Ramos (cell line): ENCODE measurements around the gene SYT12.
"Not testable (repeated sequence)": the region's sequence is repeated elsewhere in the genome, so short reads cannot be mapped to it uniquely, and the experiment has no call there.

ENCODE experiments used
- in situ Hi-C: fragments of 300-500 bp; cut with MboI; formaldehyde crosslinking; loops from one replicate; pipeline ENCODE4 v1.14.3; 2022; ENCODE audit warnings: low sequenced_read_pairs; ENCODE audit not compliant: unreplicated experiment

The SYT12 gene

DNA sequence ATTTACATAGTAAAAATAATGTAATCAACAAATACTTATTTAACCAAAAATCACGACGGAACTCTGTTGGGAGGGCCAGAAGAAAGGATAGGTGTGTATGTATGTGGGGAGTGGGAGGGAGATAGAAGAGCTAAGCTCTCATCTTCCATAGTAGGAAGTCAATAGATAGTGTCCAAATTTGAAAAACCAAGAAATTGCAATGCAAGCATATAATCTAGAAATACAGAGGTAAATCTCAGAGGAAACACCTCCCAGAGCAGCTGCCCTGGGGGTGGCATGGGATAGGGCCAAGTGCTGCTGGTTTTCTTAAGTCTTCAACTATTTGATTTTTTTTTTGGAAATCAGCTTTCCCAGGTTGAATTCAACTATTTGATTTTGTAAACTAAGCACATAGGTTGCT, 30.9 kb upstream of the SYT12 start:
- in situ Hi-C loops = no loop called here

DNA sequence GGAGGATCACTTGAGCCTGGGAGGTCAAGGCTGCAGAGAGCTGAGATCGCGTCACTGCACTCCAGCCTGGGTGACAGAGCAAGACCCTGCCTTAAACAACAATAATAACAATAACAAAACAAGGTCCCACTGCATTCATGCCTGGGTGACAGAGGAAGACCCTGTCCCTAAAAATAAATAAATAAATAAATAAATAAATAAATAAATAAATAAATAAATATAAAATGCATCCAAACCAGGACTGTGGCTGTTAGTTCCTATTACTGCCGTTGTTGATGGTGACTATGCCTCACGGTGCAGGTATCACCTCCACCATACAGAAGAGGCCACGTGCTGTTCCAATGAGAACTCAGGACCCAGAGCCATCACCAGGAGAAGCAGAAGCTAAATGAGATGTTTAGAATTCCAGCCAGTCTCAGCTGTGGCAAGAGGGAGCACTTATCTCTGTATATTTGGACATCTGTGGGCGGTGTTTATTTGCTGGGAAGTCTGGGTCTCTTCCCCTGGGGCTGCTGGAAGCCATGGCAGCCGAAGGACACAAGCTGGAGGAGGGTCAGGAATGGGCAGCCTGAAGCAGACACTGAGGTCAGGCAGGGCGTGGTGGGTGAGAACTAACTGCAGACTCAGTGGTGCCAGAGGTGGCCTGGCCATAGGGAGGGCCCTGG, 26.2 kb upstream of the SYT12 start:
- in situ Hi-C loops = no loop called here

DNA sequence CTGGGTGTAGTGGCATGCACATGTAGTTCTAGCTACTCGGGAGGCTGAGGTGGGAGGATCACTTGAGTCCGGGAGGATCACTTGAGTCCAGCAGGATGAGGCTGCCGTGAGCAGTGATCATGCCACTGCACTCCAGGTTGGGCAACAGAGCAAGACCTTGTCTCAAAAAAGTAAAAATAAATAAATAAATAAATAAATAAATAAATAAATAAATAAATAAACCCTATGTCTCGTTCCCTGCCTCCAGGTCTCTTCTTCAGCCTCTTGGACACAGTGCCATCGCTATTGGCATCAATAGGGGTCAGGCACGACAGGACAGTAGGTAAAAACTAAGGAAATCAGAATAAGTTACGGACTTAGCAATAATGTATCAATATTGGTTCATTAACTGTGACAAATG, 23.4 kb upstream of the SYT12 start:
- in situ Hi-C loops = no loop called here

DNA sequence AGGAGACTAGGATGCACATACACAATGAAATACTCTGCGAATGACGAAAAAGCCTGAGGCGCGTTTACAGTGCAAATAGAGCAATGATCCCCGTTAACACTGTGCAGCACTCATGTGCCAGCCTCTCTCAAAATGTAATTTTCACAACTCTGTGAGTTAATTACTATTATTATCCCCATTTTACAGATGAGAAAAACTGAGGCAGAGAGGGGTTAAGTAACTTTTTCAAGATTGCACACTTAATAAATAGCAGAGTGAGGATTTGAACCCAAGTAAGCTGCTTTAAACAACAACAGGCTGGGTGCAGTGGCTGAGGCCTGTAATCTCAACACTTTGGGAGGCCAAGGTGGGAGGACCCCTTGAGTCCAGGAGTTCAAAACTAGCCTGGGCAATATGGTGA, 21.6 kb upstream of the SYT12 start:
- in situ Hi-C loops = no loop called here

DNA sequence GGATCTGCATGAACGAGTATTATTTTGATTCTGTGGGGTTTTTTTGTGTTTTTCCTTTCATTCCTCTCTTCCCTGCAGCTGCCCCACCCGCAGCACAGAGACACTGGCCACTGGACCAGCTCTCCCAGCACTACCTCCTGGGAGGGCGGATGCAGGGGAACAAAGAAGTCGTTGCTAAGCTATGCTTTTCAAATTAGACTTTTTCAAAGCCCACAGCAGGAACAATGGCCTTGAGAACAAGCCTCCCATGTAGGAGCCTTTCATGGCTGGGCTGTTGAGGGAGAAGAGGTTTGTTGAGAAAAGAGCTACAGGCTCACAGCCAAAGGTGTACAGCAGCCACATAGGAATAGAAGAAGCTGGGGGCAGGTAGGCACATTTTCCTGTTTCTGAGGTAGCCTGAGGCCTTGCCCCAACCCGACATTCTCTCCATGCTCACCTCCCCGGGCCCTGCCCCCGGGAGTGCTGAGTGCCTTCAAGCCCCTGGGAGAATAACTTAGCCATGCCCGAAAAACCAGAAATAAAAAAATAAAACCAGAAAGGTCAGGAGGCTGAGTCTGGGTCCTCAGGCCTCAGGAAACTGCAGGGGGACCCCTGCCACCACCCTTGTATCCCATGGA, 20.5 kb upstream of the SYT12 start:
- in situ Hi-C loops = no loop called here

DNA sequence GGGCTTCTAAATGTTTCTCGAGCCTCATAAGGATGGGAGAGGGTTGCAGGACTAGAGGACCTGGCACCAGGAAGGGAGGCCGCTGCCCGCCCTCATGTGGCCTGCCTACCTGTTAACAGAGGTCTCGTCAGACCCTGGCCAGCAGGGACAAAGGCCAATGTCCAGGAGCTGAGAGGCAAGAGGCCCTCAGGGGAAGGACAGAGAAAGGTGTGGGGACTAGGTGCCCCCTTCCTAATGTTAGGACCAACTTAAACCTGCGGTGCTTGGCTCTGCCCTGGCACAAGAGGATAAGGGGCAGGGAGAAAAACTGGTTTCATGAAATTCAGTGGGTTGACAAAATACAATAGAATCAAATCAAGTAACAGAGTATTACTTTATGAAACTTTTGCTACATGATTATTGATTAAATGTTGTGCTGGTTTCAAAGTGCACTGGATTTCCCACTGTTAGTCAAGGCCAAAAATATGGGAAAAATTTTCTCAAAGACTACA, 20.0 kb upstream of the SYT12 start:
- in situ Hi-C loops = no loop called here

DNA sequence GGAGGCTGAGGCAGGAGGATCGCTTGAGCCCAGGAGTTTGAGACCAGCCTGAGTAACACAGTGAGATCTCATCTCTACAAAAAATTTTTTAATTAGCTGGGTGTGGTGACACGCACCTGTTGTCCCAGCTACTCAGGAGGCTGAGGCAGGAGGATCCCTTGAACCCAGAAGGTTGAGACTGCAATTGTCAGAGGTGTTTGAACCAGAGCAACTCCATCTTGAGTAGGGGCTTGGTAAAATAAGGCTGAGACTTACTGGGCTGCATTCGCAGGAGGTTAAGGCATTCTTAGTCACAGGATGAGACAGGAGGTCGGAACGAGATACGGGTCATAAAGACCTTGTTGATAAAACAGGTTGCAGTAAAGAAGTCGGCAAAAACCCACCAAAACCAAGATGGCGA, 17.7 kb upstream of the SYT12 start:
- in situ Hi-C loops = not testable (repeated sequence)

DNA sequence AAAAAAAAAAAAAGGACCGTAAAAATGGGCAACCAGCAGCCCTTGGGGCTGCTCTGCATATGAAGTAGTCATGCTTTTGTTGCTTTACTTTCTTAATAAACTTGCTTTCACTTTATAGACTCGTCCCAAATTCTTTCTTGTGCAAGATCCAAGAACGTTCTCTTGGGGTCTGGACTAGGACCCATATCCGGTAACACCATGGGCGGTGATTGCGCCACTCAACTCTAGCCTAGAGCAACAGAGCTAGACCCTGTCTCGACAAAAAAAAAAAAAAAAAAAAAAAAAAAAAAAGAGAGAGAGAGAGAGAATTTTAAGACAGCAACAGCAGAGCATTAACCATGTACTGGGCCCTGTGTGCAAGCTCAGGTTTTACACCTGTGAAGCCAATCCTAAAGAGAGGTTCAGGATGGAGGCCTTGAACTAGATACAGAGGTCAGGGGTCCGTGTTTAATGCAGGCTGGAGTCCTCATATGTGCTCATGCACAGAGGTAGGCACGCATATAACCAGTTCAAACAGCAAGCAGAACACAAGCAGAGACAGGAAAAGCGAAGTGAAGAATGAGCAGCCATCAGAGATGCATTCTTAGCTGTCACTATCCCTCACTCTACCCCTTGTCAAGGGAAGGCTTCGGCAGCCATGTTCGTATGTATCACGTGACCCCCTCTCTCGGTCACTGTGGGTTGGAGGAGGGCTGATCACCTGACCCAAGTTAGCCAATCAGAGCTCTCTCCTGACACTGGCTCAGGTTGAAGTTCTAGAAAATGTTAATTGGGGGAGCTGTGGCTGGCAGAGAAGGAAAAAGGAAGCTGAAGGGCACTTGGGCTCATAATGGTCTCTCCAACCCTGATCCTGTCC, 16.7 kb upstream of the SYT12 start:
- in situ Hi-C loops = no loop called here

DNA sequence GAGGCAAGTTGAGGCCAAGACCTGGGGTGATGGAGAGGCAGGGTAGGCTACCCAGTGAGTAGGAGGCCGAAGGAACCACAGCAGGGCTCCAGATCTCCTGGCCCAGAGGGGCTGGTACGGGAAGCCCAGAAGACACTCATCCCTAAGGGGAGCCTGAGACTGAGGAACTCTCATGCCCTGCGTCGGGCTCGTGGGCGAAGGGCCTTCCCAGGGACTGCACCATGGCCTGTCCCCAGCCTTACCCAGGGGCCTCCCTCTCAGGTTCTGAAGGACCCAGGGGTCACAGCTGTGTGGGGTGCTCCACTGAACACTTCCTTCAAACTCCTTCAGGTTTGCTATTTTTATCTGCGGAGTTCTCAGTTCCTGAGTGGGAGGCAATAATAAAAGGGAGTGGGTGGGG, 15.8 kb upstream of the SYT12 start:
- in situ Hi-C loops = no loop called here

DNA sequence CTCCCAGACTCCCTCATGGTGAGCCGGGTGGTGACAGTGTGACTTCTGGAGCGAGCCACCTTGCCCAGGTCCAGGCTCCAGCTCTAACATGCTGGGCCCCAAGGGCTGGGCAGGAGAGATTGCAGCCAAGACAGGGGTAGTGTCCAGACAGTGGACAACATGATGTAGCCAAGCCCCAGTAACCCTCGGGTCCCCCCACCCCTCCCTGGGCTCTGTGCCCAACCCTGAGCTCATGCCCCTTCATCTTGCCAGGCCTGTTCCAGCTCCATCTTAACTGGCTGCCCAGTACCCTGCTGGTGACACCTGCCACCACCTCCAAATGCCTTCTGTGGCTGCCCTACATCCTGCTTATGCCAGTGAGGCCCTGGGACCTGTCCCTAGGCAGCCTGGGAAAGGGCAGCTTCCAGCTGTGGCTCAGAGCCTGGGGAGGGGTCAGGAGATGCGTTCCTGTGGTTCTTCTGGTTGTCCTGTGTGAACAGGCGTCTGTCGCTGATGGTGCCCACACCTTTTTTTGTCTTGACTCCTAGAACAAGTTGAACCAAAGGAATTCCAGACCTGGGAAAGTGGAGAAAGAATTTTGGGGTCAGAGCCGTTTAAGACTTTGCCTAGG, 12.5 kb upstream of the SYT12 start:
- in situ Hi-C loops = no loop called here

DNA sequence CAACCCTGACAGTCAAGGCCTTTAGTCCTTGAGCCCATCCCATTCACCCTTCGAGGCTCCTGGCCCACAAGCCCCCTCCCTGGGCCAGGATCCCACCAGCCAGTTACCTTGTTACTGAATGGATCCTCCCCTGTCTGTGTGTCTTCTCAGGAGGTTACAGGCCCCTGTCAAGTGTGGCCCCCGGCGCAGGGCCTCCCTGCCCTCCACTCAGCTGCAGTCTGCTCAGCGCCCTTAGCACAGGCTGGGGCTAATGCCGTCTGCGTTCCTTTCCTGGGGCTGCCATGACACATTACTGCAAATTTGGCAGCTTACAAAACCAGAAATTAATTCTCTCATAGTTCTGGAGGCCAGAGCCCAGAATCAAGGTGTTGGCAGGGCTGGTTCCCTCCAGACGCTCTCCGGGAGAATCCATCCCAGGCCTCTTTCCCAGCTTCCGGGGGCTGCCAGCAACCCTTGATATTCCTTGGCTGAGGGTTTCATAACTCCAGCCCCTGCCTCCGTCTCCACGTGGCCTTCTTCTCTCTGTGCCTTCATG, 9.4 kb upstream of the SYT12 start:
- in situ Hi-C loops = no loop called here

DNA sequence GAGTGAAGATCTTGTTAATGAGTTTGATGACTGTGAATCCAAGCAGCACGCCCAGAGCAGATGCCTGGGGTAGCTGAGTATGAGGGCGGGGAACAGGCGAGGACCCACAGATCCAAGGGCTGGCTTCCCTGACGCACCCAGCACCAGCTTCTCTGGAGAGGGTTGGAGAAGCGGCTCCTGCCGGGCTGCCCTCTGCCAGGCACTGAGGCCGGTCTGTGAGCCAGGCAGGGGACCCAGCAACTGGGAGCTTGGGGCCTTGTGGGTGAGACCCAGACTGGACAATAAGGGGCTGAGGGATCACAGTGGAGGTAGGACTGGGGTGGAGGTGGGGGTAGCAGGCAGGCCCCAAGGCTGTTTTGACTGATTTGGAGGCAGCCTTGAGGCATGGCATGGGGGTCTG, 8.6 kb upstream of the SYT12 start:
- in situ Hi-C loops = no loop called here

DNA sequence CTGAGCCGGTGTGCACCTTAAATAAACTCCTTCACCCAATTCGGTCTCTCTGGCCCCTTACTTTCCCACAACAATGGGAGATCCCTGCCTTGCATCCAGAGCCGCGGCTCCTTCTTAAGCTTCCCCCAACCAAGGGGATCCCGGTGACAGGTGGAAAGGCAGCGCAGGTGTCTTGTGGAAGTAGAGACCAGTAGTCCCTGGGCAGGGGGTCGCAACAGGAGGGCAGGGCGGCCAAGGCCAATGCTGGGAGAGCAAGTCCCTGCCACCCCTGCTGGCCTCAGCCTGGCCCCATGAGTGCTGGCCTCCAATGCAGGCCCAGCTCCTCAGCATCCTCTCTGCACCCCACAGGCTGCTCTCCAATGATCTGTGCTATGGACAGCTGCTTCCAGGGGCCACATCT, 7.9 kb upstream of the SYT12 start:
- in situ Hi-C loops = no loop called here

DNA sequence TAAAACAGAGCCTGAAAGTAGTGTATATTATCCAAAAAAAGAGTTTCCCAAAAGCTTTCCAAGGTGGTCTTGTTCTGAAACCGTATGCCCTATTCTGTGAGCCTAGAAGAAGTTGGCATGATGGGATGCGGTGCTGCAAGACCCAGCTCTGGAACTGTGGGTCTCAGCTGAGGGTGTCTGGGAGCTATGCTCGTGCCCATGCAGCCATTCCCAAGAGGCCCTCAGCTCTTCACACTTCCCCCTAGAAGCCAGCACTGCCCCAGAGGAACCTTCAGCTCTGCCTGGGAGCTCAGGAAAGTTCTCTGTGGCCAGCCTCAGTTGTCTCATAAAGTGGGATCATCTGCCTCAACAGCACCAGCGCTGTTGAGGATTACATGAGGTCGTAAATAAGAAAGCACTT, 6.4 kb upstream of the SYT12 start:
- in situ Hi-C loops = no loop called here

DNA sequence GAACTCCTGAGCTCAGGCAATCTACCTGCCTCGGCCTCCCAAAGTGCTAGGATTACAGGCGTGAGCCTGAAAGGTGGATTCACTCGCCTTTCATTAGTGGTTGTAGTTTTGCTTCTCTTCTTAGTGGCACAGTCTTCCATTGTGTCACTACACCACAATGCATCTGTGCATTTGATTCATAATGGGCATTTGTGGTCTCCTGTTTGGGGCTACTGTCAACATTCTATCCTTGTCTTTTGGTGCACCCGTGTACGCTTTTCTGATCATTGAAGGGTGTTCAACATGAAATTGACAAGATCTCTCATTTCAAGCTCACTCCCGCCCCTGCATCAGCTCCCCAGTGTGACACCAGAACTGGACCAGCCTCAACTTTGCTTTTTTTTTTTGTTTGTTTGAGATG, 2.0 kb upstream of the SYT12 start:
- in situ Hi-C loops = no loop called here

DNA sequence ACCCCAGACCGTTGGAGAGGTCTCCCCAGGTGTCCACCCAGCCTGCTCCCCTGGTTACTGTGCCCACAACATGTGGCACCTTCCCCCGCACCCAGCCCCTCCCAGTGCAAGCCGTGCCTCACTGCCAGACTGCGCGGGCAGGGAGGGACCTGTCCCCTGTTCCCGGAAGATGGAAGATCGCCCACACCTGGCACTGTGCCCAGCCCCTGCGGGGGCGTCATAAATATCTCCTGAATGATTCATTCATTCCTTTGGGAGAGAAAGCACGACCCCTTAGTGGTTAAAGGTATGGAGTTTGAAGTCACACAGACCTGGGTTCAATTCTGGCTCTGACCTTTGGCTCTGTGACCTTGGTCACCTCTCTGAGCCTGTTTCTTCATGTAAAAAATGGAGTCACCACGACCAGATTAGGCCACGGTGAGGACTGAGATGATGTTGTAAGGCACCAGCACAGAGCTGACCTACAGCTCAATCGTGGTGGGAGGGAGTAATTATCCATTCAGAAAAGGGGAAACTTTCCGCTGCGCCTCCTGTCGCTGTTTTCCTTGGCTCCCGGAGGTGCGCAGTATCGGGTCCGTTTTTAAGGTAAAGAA, 497 bp upstream of the SYT12 start:
- in situ Hi-C loops = no loop called here

DNA sequence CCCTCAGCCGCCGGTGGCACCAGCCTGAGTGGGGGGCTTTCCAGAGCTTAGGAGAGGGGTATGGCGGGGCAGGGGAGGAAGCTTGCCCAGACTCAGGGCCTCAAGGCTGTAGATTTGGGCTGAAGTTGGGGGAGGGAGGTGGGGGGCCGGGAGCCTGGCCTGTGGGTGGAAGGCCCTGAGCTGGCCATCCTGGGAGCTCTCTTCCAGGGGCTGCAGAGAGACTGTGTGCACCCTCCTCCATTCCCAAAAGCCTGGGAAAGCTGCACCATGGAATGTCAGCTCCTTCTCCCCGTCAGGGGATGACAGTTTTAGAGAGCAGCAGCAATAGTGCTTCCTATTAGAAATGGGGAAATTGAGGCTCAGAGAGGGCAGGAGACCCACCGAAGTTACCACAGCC, 1.0 kb downstream of the SYT12 start:
- in situ Hi-C loops = no loop called here

DNA sequence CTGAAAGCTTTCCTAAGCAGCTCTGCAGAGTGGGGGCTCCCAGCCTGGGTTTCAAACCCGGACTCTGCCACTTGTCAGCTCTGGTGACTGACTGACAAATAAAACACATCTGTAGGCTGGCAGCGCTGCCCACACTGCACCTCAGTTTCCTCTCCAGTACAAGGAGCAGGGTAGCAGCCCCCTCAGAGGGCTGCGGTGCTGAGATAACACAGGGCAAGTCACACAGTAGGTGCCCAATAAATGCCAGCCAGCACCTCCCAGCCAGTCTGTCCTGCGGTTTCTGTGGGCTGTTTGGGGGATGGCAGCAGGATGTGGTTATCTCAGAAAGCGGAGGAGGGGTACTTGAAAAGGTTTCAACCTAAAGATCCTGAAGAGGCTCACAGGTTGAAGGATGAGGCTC, 1.5 kb downstream of the SYT12 start:
- in situ Hi-C loops = no loop called here

DNA sequence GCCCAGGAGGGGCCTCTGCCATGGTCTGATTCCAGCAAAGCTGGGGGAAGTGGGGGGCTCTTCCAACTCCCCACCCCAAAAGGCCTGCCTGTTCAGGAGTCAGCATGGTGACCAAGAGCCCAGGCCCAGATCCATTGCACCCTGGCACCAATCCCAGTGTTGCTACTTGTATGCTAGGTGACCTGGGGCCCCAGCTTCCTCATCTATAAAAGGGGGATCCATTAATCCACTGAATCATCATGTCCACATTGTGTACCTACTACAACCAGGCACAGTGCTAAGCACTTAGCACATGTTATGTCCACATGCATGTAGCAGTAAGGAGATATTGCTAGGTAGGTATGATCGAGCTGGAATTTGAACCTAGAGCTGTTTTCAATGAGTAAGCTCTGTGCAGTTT, 2.0 kb downstream of the SYT12 start:
- in situ Hi-C loops = no loop called here

DNA sequence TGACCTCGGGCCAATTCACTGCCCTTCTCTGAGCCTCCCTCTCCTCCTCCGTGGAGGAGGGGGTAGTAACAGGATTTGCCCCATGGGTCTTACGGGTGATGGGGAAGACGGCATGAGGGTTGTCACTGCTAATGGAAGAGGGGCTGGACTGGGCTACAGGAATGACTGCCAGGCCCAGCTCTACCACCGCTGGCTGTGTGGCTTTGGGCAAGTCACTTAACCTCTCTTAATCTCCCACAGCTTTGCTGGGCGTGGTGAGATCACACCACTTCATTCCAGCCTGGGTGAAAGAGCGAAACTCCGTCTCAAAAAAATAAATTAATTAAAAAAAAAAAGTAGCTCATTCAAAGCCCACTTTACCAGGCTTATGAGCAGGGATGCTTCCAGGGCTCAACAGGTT, 2.8 kb downstream of the SYT12 start:
- in situ Hi-C loops = no loop called here
